Adrenal gland (tissue), 12 donors: ENCODE results near the gene MKNK2. TPM values are rescaled to one million over a fixed set of nuclear protein-coding genes. Genes with fewer than 3 reads are reported as not detected.

Source experiments
- DNase-seq, 7 donors: peaks; one replicate each; pipeline ENCODE4 v3.0.0-alpha.2; 2019 to 2020
- H3K27ac ChIP-seq, 5 donors: fragments of 200-600 bp; sonication (generic) in 4 of 5; 1 replicate in 3 of 5; 2 replicates in 2 of 5; pipeline versions ENCODE4 v1.5.1 to v1.8.0; 2016 to 2020; ENCODE audit warnings: mild to moderate bottlenecking in 1 of 5
- H3K27me3 ChIP-seq: fragments of 200-600 bp; 2 replicates; pipeline ENCODE4 v1.8.0; 2021
- H3K36me3 ChIP-seq, 2 donors: fragments of 200-600 bp; replicated peaks in 1 of 2; 1 replicate in 1 of 2; 2 replicates in 1 of 2; pipeline versions ENCODE4 v1.5.1 to v1.8.0; 2018 to 2022
- H3K4me1 ChIP-seq, 2 donors: fragments of 200-600 bp; replicated peaks in 1 of 2; 1 replicate in 1 of 2; 2 replicates in 1 of 2; pipeline versions ENCODE4 v1.5.1 to v1.8.0; 2018 to 2021
- H3K4me3 ChIP-seq, 4 donors: fragments of 200-600 bp; sonication (generic) in 3 of 4; one replicate each; pipeline ENCODE4 v1.5.1; 2016 to 2018
- H3K9me3 ChIP-seq, 3 donors: fragments of 200-600 bp; sonication (generic) in 1 of 3; replicated peaks in 1 of 3; 1 replicate in 2 of 3; 2 replicates in 1 of 3; pipeline versions ENCODE4 v1.5.1 to v1.8.0; 2016 to 2021
- CTCF ChIP-seq, 6 experiments: fragments of 450-650 bp in 4 of 6; fragments of 200-600 bp in 2 of 6; sonication (generic) in 1 of 6; IDR thresholded peaks; 1 replicate in 5 of 6; 2 replicates in 1 of 6; pipeline versions ENCODE4 v1.5.1 to v1.8.0; 2016 to 2021; ENCODE audit warnings: antibody characterized with exemption in 6 of 6, mild to moderate bottlenecking in 2 of 6, moderate library complexity in 1 of 6
- POLR2A ChIP-seq, 2 donors: fragments of 450-650 bp; IDR thresholded peaks; one replicate each; pipeline ENCODE4 v1.6.1; 2017; ENCODE audit warnings: antibody characterized with exemption in 2 of 2, mild to moderate bottlenecking in 2 of 2, moderate library complexity in 1 of 2
- WGBS, 4 donors: extraction: QIAGEN DNeasy Blood & Tissue Kit in 2 of 4; methylation state at CpG; one replicate each; pipeline versions ENCODE4 v1.1.5 to v1.1.7; 2013 to 2017; 5-methylcytosine and 5-hydroxymethylcytosine counted together
- intact Hi-C, 2 donors: fragments of 100-400 bp; cut with DNase I; formaldehyde crosslinking; loops; one replicate each; pipeline versions ENCODE4 v1.14.1 to v1.15.0; 2022 to 2023
- polyA plus RNA-seq, 3 donors: library from polyadenylated mRNA; stranded (reverse); fragments of 200-250 nt in 2 of 3; fragments of 350-450 nt in 1 of 3; fragmentation: Illumina TruSeq in 1 of 3; extraction: RNeasy Lipid Tissue Mini Kit (QIAGEN cat#74804) in 1 of 3; gene quantifications; one replicate each; pipeline ENCODE4 v1.2.3, GENCODE V29; 2013 to 2014
- total RNA-seq, 9 donors: library from RNA; depleted of rRNA in 4 of 9; stranded (reverse); fragments of >200 nt in 4 of 9; fragments of 120-200 nt in 1 of 9; fragmentation: NEBNext Ultra II Directional in 1 of 9; extraction: Animal tissue kit (Norgen Biotek cat#: 25700) in 1 of 9; gene quantifications; one replicate each; pipeline versions ENCODE4 v1.1.0 to v1.2.4, GENCODE V29; 2013 to 2023
- donor health status: healthy with polysubstance abuse.
- donor health status: Bipolar disorder and iron deficiency.
- donor health status: DM: yes; HTN: yes; CAD: no.
- donor health status: DM: no; HTN: no; CAD: no.
- donor health status: DM: no; HTN: no; CAD: no.
- donor health status: DM: yes; HTN: yes; CAD: no.

Gene MKNK2
- total and polyA plus RNA-seq, 12 donors: 25.5 to 440 (median 164) TPM

GRCh38 chr19:2079076-2079864 lies 28.2 kb upstream of the MKNK2 start:
- intact Hi-C loops: loop anchor here in 1 of 2 donors (10.0 kb wide), 1 partner anchor 154 kb away; no protein-coding TSS in a partner anchor
- 91 to 94% (median 94%) methylated on average over 11 to 32 of the region's 32 CpGs for WGBS, 4 donors
- no peaks in the 10 kb centered on the region for H3K9me3 ChIP-seq
- H3K27me3 ChIP-seq: no peaks in the 10 kb centered on the region
- TF ChIP-seq POLR2A (IDR thresholded peaks at IDR 0.05): no peak
- no peak for TF ChIP-seq CTCF (IDR thresholded peaks at IDR 0.05)
- peaks cover 0 to 58% of the 10 kb centered on the region in 2 donors for H3K36me3 ChIP-seq
- H3K4me1 ChIP-seq: no peaks in the 10 kb centered on the region
- H3K27ac ChIP-seq: no peak overlapping the region
- DNase-seq: no peak
- no peak overlapping the region for H3K4me3 ChIP-seq

GRCh38 chr19:2077833-2078619 lies 27.0 kb upstream of the MKNK2 start:
- WGBS, 4 donors: 95 to 99% (median 96%) methylated on average over 31 to 44 of the region's 44 CpGs
- Histone ChIP-seq H3K4me1 (no peaks in the 10 kb centered on the region), H3K36me3 (peaks cover 0 to 70% of the 10 kb centered on the region in 2 donors), H3K4me3 (no peak overlapping the region), H3K27ac (no peak overlapping the region), H3K27me3 (no peaks in the 10 kb centered on the region), H3K9me3 (no peaks in the 10 kb centered on the region)
- no peak for DNase-seq
- TF ChIP-seq POLR2A (IDR thresholded peaks at IDR 0.05): no peak
- TF ChIP-seq CTCF (IDR thresholded peaks at IDR 0.05): no peak
- intact Hi-C loops: loop anchor here in 1 of 2 donors (10.0 kb wide), 1 partner anchor 153 kb away; no protein-coding TSS in a partner anchor

GRCh38 chr19:2077398-2077797 lies 26.4 kb upstream of the MKNK2 start:
- TF ChIP-seq CTCF (IDR thresholded peaks at IDR 0.05) (no peak), POLR2A (IDR thresholded peaks at IDR 0.05) (no peak)
- DNase-seq: no peak
- no peaks in the 10 kb centered on the region for H3K4me1 ChIP-seq
- no peak overlapping the region for H3K27ac ChIP-seq
- no peaks in the 10 kb centered on the region for H3K27me3 ChIP-seq
- intact Hi-C loops: loop anchor here in 1 of 2 donors (10.0 kb wide), 1 partner anchor 153 kb away; no protein-coding TSS in a partner anchor
- H3K4me3 ChIP-seq: no peak overlapping the region
- H3K9me3 ChIP-seq: no peaks in the 10 kb centered on the region
- H3K36me3 ChIP-seq: peaks cover 0 to 77% of the 10 kb centered on the region in 2 donors
- WGBS, 4 donors: 89 to 95% (median 94%) methylated on average over 7 of the region's 7 CpGs

- no peak for DNase-seq
- Histone ChIP-seq H3K4me1 (no peaks in the 10 kb centered on the region), H3K9me3 (no peaks in the 10 kb centered on the region), H3K36me3 (peaks cover 0 to 85% of the 10 kb centered on the region in 2 donors), H3K4me3 (no peak overlapping the region), H3K27ac (no peak overlapping the region), H3K27me3 (no peaks in the 10 kb centered on the region)
- intact Hi-C loops: loop anchor here in 1 of 2 donors (10.0 kb wide), 1 partner anchor 152 kb away; no protein-coding TSS in a partner anchor
- TF ChIP-seq POLR2A (IDR thresholded peaks at IDR 0.05): no peak
- no peak for TF ChIP-seq CTCF (IDR thresholded peaks at IDR 0.05)
- 96 to 97% (median 97%) methylated on average over 24 to 32 of the region's 32 CpGs for WGBS, 4 donors
Observed at GRCh38 chr19:2076526-2076944, 25.5 kb upstream of the MKNK2 start.
